ENCODE data around the gene SCIN. TPM values are rescaled to one million over a fixed set of nuclear protein-coding genes. Genes with fewer than 3 reads are reported as not detected.

The SCIN gene
- total RNA-seq, 1 donor: 2.3 TPM

- no peak for TF ChIP-seq CTCF (IDR thresholded peaks at IDR 0.05; ENCODE audit: insufficient read depth, low read length)
- no peak overlapping the region for H3K4me3 ChIP-seq (ENCODE audit: low read depth, low read length)
- no peak for DNase-seq (ENCODE audit: low read depth)
These were observed 11.4 kb downstream of the SCIN start for GRCh38 chr7:12581897-12582296.

GRCh38 chr7:12582362-12582761 is 11.8 kb downstream of the SCIN start:
- no peak for DNase-seq (ENCODE audit: low read depth)
- no peak overlapping the region for H3K4me3 ChIP-seq (ENCODE audit: low read depth, low read length)
- TF ChIP-seq CTCF (IDR thresholded peaks at IDR 0.05; ENCODE audit: insufficient read depth, low read length): no peak

GRCh38 chr7:12583176-12583575 is 12.7 kb downstream of the SCIN start:
- TF ChIP-seq CTCF (IDR thresholded peaks at IDR 0.05; ENCODE audit: insufficient read depth, low read length): no peak
- no peak for DNase-seq (ENCODE audit: low read depth)
- H3K4me3 ChIP-seq (ENCODE audit: low read depth, low read length): no peak overlapping the region

GRCh38 chr7:12583922-12584321 is 13.4 kb downstream of the SCIN start:
- H3K4me3 ChIP-seq (ENCODE audit: low read depth, low read length): no peak overlapping the region
- no peak for TF ChIP-seq CTCF (IDR thresholded peaks at IDR 0.05; ENCODE audit: insufficient read depth, low read length)
- DNase-seq (ENCODE audit: low read depth): no peak

GRCh38 chr7:12584930-12585329 is 14.4 kb downstream of the SCIN start:
- no peak overlapping the region for H3K4me3 ChIP-seq (ENCODE audit: low read depth, low read length)
- no peak for TF ChIP-seq CTCF (IDR thresholded peaks at IDR 0.05; ENCODE audit: insufficient read depth, low read length)
- DNase-seq (ENCODE audit: low read depth): no peak

- TF ChIP-seq CTCF (IDR thresholded peaks at IDR 0.05; ENCODE audit: insufficient read depth, low read length): no peak
- H3K4me3 ChIP-seq (ENCODE audit: low read depth, low read length): no peak overlapping the region
- DNase-seq (ENCODE audit: low read depth): no peak
These were observed 15.8 kb downstream of the SCIN start for GRCh38 chr7:12586271-12586670.

- no peak for TF ChIP-seq CTCF (IDR thresholded peaks at IDR 0.05; ENCODE audit: insufficient read depth, low read length)
- H3K4me3 ChIP-seq (ENCODE audit: low read depth, low read length): no peak overlapping the region
- DNase-seq (ENCODE audit: low read depth): no peak
These were observed 17.9 kb downstream of the SCIN start for GRCh38 chr7:12588259-12588904.
